Fibroblast of villous mesenchyme (primary cell): Measurements from ENCODE around the gene ELP4. TPM values are rescaled to one million over a fixed set of nuclear protein-coding genes. Genes with fewer than 3 reads are reported as not detected.
"Not testable (repeated sequence)": the region's sequence is repeated elsewhere in the genome, so short reads cannot be mapped to it uniquely, and the experiment has no call there.

Source experiments
- DNase-seq: peaks from one replicate; pipeline ENCODE4 v3.0.0-alpha.2; 2010; ENCODE audit warnings: low read depth
- H3K4me3 ChIP-seq: 2 replicates; pipeline ENCODE4 v1.5.1; 2011; ENCODE audit warnings: low read depth, mild to moderate bottlenecking, low read length
- CTCF ChIP-seq: IDR thresholded peaks from 2 replicates; pipeline ENCODE4 v1.5.1; 2012; ENCODE audit warnings: low read depth, mild to moderate bottlenecking, low read length; ENCODE audit not compliant: insufficient read depth
- total RNA-seq: library from RNA; depleted of rRNA; stranded (reverse); fragments of >200 nt; gene quantifications from 2 replicates; pipeline ENCODE4 v1.2.3, GENCODE V29; 2012

ELP4 gene
- total RNA-seq, 1 donor: 19.0 TPM

GRCh38 chr11:31480930-31481329 lies 28.6 kb upstream of the ELP4 start:
- DNase-seq: no peak
- H3K4me3 ChIP-seq: no peak overlapping the region
- no peak for TF ChIP-seq CTCF

GRCh38 chr11:31484497-31484896 lies 25.1 kb upstream of the ELP4 start:
- no peak for TF ChIP-seq CTCF
- H3K4me3 ChIP-seq: no peak overlapping the region
- DNase-seq: no peak

GRCh38 chr11:31487848-31488247 lies 21.7 kb upstream of the ELP4 start:
- peak; percentile 72 for DNase-seq

GRCh38 chr11:31492320-31492913 lies 17.1 kb upstream of the ELP4 start:
- DNase-seq: peak; percentile 52
- H3K4me3 ChIP-seq: no peak overlapping the region
- TF ChIP-seq CTCF: no peak

More at GRCh38 chr11:31487848-31488247, 21.7 kb upstream of the ELP4 start:
- peak; percentile 52 for TF ChIP-seq CTCF
- H3K4me3 ChIP-seq: no peak overlapping the region

- no peak overlapping the region for H3K4me3 ChIP-seq
- DNase-seq: no peak
- TF ChIP-seq CTCF: no peak
Measured at GRCh38 chr11:31493235-31493634, 16.3 kb upstream of the ELP4 start.

- not testable (repeated sequence) for H3K4me3 ChIP-seq, DNase-seq
Measured at GRCh38 chr11:31493762-31494161, 15.8 kb upstream of the ELP4 start.

- H3K4me3 ChIP-seq: no peak overlapping the region
- DNase-seq: peak; percentile 4
- TF ChIP-seq CTCF: no peak
Measured at GRCh38 chr11:31499576-31500178, 9.9 kb upstream of the ELP4 start.
